GM21447 (cell line): Measurements from ENCODE around the gene USHBP1.

Experiments used
- ATAC-seq: cut with Tn5 transposase; IDR thresholded peaks from one replicate; pipeline ENCODE4 v1.9.1; 2021; ENCODE audit not compliant: unreplicated experiment

Gene USHBP1

GRCh38 chr19:17266589-17266974 lies 2.0 kb upstream of the USHBP1 start:
- ATAC-seq, result no peak

DNA sequence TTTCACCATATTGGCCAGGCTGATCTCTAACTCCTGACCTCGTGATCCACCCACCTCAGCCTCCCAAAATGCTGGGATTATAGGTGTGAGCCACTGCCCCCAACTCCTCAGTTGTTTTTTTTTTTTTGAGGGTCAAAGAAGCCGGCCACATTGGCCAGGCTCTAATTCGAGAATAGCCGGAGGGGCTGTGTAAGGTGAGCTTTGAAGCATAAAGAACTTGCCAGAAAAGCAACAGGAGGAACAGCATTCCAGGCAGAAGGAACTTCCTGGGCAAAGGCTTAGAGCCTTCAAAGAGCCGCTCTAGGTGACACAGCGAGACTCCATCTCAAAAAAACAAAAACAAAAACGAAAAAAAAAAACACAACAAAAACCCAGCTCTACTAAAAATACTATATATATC lies 1.5 kb upstream of the USHBP1 start:
- ATAC-seq, result no peak

DNA sequence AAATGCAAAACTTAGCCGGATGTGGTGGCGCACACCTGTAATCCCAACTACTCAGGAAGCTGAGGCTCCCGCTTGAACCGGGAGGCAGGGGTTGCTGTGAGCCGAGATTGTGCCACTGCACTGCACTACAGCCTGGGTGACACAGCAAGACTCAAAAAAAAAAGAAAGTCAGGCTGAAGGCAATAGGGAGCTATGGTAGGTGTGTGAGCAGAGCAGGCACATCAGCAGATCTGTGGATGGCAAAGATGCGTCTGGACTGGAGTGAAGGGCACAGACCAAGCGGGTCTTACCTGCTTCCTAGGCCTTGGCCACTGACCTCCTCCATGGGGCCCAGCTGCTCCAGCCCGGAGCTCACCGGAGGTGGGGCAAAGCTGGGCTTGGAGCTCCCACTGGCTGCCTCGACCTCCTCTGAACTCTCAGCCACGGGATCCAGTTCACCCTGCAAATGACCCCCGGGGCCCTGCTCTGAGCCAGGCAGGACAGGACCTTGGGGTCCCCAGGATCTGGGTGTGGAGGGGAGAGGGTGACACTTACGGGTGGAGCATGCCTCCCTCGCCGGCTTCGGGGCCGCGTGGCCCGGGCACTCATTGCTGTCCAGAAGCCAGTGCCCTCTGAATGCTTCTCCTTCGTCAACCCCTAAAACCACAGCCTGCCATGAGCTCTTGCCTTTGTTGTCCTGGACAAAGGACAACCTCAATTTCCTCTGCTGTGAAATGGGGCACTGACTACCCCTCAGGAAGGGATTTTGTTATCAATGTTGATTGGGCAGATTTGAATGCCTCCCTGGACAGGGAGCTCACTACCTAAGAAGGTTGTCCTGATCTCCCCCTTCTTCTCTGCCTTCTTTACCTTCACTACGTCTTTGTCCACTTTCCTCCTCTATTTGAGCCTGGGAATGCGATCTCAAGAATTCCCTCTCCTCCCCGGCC lies 569 bp downstream of the USHBP1 start:
- no peak for ATAC-seq

DNA sequence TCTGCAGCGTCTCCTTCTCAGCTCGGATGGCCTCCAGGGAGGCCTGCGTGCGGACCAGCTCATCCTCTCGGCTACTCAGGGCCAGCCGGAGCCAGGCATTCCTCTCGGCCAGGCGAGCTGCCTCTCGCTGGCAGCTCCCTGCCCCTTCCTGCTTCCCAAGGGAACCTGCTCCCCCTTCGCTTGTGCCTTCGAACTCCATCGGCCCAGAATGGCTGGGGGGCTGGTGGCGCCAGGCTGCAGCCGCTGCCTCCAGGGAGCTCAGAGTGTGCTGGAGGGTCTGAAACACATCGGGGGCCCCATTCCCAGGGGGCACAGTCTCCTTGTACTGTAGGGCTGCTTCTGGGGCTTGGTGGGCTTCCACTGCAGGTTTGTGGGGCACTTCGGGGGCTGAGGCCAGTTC lies 2.0 kb downstream of the USHBP1 start:
- ATAC-seq, result no peak

GRCh38 chr19:17260842-17261325 lies 3.7 kb downstream of the USHBP1 start:
- peak; percentile 72 for ATAC-seq

- no peak for ATAC-seq
Observed at GRCh38 chr19:17259934-17260333, 4.6 kb downstream of the USHBP1 start.

DNA sequence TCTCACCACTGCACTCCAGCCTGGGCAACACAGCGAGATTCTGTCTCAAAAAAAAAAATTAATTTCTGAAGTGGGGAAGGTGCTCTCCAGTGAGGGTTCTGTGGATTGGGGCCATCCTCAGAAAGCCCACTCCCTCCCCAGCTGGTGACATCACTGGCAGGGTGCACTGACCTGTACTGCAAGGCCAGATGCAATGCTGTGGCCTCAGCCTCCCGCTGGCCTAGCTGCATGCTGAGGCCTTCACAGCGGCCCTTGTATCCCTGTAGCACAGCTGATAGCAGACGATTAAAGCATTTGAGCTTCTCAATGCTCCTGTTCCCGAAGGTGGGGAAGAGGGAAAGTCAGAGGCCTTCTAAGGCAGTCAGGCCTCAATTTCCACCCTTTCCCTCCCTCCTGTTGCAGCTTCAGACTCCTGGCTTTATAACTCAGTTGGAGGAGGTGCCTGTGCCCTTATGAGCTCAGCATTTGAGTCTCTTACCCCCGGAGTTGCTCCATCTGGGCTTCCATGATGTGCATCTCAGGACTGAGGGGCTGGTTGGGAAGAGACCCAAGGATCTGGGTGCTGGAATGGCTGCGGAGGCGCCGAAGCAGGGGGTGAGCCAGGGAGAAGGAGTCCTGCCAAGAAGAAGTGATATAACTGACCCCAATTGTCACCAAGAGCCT lies 5.3 kb downstream of the USHBP1 start:
- ATAC-seq, result no peak

DNA sequence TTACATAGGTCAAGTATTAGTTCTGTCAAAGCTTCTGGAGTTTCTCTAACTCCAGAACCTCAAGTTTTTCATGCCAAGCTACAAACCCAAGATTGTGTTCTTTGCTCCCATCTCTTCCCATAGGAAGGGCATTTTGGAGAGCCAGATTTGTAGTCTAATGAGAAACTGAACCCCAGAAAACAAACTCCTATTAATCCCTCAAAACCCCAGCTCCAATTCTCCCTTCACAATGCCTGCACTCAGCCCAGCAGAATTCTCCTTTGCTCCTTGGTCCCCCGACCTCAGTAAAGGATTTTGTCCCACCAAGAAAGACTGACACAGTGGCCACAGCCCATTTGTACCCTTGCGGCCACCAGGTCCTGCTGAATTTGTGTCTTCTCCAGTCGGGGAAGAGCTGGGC lies 8.4 kb downstream of the USHBP1 start:
- ATAC-seq, result no peak

DNA sequence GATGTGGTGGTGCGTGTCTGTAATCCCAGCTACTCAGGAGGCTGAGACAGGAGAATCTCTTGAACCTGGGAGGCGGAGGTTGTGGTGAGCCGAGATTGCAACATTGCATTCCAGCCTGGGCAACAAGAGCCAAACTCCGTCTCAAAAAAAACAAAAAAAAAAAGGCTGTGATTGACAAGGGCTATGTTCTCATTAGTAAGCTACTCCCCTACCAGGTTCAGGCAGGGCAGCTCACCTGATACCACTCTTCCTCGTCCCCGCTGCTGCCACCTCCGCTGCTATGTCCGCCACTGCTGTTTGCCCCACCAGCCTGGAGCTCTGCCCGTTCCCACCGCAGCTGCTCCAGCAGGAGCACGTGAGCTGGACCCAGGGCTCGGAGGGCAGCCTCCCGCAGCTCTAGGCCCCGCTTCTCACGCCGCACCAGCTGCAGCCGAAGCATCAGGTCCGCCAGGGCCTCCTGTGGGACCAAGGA lies 9.4 kb downstream of the USHBP1 start:
- ATAC-seq, result no peak

DNA sequence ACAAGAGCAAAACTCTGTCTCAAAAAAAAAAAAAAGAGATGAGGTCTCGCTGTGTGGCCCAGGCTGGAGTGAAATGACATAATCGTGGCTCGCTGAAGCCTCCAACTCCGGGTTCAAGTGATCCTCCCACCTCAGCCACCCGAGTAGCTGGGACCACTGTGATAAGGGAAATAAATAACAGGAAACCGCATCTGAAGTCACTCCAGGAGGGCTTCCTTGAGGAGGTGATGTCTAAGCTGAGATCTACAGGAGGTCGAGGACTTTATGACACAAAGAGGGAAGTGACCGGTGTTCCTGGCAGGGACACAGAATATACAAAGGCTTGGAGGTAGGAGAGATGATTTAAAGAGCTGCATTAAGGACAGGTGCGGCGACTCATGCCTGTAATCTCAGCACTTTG lies 9.9 kb downstream of the USHBP1 start:
- no peak for ATAC-seq

- ATAC-seq, result no peak
Observed at GRCh38 chr19:17249887-17250548, 14.5 kb downstream of the USHBP1 start.

DNA sequence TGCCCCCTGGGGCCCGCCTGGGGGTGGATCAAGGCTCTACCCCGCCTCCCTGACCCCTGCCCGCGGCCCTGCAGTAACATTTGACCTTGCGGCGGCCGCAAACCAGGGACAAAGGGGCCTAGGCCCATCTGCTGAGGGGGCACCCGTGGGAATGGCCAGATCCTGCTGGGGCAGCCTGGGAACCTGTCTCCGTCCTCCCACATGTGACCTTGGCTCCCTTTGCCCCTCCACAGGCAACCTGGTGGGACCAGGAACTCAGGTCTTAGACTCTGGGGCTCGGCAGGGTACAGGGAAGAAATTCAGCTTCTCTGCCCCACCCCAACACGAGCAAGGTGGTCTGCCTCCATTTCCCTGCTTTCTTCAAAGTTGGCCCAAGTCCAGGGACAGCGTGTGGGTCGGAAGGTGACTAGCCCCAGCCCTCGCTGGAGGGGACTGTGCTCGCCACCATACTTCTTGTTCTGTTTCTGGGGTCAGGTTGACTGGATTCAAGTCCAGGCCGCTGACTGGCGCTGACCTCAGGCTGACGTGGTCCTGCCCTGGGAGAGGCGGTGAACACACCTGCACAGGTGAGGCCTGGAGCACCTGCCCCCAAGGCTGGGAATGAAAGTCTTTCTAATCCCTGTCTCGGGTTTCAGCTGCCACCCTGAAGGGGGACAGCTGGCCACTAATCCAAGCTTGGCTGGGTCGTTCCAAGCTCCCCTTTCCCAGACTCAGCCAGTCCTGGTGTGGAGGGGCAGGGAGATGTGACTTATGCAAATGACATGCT lies 16.4 kb downstream of the USHBP1 start:
- no peak for ATAC-seq

- ATAC-seq, result peak; percentile 10
Observed at GRCh38 chr19:17246681-17247425, 17.7 kb downstream of the USHBP1 start.

GRCh38 chr19:17245535-17245984 lies 19.0 kb downstream of the USHBP1 start, which contains the start of gene NR2F6:
TSS of gene NR2F6 (minus strand) at chr19:17245919. CDS start at chr19:17245220, 699 bp downstream.
- peak; percentile 14 for ATAC-seq

DNA sequence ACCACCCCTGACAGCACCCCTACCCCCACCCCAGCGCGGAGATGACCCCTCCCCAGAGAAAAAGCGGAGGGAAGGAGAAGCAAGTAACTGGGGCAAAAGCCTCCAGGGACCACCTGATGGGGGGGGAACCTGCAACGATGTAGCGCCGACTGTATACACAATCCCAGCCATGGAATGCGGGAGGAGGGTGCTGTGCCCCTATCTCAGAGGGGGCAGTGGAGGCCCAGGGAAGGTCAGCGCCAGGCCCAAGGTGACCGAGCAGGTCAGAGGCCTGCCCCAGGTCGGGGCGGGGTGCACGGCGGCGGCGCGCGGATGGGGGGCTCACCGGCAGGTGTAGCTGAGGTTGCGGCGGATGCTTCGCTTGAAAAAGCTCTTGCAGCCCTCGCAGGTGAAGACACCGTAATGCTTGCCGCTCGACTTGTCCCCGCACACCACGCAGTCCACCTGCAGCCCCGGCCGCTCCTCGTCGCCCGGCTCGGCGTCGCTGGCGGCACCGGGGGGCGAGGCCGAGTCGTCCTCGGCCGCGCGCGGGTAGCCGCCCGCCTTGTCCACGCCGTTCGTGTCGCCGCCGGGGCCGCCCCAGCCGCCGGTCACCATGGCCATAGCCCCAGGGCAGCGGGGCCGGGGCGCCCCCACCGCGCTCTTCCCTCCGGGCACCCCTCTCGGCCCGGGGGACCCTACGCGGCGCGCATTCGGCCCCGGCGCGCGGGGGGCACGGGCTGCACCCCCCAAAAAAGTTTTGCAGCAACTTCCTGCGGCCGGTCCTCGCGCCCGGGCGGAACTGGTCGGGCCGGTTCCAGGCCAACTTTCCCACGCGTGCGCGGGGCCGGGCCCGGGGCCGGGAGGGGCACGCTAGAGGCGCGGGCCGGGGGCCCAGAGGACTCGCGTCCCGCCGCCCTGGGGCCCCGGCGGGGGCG lies 19.7 kb downstream of the USHBP1 start:
- ATAC-seq, result no peak

GRCh38 chr19:17243830-17244617 lies 20.5 kb downstream of the USHBP1 start:
- no peak for ATAC-seq

GRCh38 chr19:17243211-17243829 lies 21.2 kb downstream of the USHBP1 start:
- ATAC-seq, result no peak
